ENCODE results near the gene WDR4.
"Not testable (repeated sequence)": the region's sequence is repeated elsewhere in the genome, so short reads cannot be mapped to it uniquely, and the experiment has no call there.

The WDR4 gene

DNA sequence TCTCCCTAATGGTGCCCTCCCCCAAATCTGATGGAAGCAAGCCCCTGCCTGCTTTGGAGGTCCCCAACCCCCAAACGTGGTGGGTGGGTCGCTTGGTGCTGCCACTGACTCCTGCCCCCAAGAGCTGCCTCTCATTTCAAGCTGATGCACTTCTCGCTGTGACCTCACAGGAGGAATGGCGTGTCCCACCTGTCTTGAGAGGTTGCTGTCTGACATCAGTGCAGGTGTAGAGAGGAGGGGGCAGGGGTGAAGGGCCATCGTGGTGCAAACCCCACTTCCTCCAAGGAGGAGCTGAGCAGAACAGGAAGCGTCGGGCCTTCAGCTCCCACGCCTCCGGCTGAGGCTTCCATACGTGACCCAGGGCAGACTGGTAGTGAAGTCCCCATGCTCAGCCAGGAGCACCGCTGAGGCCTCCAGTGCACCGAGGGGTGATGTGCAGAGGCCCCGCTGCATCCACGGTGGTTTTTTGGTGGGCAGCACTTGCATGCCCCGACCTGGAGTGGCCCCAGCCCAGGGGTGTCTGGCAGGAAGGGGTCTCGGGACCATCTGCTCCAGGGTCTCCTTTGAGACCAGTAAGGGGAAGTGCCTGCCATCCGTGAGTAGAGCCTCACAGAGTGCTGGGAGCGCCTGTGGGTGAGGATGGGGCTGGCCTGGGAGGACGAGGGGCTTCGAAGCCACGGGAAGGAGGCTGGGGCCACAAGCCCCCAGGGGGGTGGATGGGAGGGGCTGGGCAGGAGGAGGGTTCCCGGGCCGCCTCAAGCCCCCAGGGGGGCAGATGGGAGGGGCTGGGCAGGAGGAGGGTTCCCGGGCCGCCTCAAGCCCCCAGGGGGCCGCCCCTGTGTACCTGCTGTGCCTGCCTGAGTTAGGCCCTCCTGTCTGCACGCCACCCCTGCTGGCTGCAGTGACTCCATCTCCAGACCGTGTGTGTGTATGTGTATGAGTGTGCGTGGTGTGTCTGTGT, 39.8 kb downstream of the WDR4 start:
- DNase-seq (ENCODE audit: low read depth, low spot score) = no peak

DNA sequence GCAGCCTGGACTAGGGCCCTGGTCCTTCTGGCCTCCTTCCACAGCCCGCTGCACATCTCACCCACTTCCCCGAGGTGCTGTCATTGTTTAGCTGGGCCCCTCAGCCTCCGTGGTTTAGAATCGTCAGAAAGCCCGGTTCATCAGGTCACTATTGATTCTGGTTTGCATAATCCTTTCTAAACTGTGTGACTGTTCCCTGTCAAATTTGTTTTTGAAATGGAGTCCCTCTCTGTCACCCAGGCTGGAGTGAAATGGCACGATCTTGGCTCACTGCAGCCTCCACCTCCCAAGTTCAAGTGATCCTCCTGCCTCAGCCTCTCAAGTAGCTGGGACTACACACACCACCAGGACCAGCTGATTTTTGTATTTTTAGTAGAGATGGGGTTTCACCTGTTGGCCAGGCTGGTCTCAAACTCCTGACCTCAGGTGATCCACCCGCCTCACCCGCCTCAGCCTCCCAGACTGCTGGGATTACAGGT, 41.1 kb downstream of the WDR4 start:
- not testable (repeated sequence) for DNase-seq (ENCODE audit: low read depth, low spot score)

DNA sequence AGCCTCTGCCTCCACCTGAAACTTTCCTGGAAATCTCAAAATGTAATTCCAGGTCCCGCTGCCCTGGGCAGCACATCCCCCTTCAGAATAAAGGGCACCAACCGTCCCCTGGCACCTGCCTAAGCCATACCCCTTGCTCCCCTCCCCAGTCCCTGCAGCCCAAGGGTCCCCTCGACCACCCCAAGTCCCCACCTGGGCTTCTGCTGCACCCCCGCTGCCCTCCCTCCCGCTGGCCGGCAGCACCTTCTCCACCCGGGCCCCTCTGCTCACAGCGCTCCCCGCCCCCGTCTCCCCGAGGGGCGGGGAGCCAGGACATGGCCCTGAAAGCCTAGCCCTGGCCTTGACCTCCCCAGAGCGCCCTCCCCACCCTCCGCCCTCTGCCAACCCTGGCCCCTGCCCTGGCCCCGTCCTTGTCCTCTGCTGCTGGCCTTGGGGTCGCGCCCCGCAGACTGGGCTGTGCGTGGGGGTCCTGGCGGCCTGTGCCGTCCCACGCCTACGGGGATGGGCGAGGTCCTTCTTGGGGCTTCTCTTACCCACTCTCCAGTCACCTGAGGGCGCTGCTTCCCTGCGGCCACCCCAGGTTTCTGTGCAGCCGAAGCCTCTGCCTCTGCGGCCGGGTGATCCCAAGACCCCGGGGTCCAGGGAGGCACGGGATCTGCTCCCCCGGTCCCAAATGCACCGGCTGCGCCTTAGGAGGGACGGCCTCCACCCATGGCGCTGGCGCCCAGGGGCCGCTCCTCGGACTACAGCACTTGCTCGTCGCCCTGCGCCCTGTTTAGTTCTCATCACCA, 41.7 kb downstream of the WDR4 start:
- DNase-seq (ENCODE audit: low read depth, low spot score) = no peak

DNA sequence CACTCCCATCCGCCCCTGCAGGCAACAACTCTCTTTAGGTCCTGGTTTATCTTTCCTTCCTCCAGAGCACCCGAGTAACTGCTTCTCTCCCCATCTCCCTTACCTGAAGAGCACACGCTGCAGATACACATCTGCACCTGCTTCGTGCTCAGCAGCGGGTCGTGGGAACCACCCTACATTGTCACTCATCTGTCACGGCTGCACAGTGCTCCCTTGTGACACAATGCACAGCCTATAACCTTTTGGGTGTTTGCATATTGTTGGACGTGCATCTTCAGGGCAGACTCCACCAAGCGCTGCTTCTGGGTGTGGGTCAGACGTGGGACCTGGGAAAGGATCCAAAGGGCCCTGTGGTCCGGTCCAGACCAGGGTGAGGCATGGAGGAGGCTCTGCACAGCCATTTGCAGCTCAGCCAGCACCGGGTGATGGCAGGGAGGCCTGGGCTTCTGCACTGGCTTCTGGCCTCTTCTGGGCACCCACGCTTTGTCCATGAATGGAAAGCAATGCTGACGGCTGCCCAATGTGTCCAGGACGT, 42.5 kb downstream of the WDR4 start:
- no peak for DNase-seq (ENCODE audit: low read depth, low spot score)

DNA sequence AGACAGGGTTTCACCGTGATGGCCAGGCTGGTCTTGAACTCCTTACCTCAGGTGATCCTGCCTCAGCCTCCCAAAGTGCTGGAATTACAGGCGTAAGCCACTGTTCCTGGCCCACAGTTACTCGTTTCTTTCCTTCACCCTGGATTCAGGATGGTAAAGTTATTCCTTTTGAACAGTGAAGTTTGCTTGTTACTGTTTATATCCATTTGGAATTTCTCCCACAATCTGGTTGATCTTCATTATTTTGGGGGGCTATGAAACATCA, 43.0 kb downstream of the WDR4 start:
- no peak for DNase-seq (ENCODE audit: low read depth, low spot score)

DNA sequence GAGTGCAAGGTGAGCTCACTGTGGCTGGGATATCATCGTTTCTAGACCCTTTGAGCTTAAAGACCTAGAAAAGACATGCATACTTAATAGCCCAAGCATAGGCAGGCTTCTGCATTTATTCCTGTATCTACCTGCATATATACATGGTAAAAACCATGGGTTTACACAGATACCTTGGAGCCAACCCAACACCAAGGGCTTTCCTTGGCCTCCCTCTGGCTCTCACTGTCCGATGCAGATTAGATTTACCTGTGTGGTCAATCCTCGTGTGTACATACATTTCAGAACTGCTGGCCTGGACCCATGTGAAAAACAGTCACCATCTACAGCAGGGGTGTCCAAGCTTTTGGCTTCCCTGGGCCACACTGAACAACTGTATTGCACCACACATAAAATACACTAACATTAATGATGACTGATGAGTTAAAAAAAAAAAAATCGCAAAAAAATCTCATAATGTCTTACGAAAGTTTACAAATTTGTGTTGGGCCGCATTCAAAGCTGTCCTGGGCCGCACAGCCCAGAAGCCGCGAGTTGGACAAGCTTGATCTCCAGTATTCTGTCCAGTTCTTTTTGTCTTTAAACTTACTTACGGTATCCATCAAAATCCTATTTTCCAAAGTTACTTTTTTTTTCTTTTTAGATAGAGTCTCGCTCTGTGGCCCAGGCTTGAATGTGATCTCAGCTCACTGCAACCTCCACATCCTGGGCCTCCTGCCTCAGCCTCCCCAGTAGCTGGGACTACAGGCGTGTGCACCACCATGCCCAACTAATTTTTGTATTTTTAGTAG, 43.5 kb downstream of the WDR4 start:
- DNase-seq (ENCODE audit: low read depth, low spot score) = no peak

DNA sequence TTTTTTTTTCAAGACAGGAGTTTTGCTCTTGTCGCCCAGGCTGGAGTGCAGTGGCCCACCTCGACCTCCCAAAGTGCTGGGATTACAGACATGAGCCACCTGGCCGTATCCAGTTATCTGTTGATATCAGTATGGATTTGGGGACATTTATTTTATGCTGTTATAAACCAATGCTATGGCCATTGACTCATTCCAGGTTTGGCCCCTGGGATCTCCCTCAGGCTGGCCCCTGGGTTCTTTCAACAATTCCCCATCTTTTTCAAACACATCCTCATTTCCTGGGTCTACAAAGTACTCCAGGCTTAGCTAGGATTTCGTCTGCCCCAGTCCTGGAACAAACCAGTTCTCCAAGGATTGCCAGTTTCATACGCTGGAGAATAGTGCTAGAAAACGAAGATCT, 44.1 kb downstream of the WDR4 start:
- no peak for DNase-seq (ENCODE audit: low read depth, low spot score)

DNA sequence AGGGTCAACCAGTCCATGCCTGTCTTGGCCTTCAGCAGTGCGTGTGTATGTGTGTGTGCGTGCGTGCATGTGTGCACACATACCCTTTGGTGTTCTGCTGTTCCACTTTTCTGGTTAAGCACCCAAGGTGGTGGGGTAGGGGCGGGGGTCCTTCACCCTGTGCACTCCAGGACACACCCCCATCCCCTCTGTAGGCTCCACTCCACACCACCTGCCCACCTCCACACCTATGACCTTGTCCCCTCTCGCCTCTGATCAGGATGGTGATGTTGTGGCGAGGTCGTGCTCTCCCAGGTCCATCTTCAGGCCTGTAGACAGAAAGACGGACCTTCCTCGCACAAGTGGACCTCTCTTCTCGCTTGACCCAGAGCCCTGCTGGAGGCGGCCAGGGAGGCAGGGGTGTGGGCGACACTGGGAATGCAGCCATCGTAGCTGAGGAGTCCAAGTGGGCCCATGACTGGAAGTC, 44.6 kb downstream of the WDR4 start:
- DNase-seq (ENCODE audit: low read depth, low spot score) = no peak

DNA sequence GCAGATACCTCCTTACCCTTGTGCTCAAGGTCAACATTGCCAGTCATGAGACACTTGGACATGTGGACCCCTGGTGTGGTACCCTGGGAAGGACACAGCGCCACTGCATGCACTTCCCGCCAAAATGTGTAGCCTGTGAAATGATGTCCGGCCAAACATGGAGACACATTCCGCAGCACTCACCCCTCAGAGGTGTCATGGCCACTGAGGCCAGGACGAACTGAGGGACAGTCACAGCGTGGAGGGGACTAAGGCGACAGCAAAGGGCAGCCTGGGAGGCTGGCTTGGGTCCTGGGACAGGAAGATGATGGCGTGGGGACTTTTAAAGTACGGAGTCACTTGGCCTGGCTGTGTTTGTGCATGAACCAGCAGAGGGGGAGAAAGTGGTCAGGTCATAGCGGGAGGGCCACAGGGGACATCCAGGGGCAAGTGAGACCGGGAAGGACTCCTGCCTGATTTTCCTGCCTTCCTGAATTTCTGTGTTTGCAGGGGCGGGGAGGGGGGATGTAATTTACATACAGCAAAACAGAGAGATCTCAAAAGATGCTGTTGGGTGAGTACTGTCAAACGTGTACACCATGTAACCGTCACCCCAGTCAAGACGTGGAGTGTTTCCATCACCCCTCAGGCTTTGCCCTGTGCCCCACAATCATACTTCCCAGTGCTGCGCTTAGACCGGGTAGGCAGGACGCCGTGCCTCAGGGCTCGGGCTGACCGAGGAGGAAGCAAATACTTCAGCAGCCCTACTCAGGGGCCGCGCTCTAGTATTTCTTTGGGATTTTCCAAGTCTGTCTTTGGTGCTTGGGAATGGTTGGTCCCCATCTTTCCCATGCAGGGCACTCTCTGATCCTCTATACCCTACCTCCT, 45.2 kb downstream of the WDR4 start:
- DNase-seq (ENCODE audit: low read depth, low spot score) = peak; percentile 10

DNA sequence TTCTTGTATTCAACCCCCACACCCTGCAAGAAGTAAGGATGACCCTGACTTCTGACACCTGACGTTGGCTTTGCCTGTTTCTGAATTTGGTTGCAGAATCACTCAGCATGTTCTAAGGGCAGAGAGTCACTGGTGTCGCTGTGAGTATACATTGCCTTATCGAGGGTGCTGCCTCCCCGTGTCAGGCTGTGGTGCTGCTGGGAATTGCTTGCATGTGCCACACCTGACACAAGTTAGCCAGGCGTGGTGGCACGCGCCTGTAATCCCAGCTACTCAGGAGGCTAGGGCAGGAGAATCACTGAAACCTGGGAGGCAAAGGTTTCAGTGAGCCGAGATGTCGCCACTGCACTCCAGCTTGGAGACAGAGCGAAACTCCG, 45.9 kb downstream of the WDR4 start:
- peak; percentile 54 for DNase-seq (ENCODE audit: low read depth, low spot score)

DNA sequence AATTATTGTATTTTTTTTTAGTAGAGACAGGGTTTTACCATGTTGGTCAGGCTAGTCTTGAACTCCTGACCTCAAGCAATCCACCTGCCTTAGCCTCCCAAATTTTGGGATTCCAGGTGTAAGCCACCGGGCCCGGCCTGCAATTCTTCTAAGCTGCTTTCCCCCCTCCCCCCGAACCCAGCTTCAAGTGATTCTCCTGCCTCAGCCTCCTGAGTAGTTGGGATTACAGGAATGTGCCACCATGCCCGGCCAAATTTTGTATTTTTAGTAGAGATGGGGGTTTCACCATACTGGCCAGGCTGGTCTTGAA, 47.1 kb downstream of the WDR4 start:
- DNase-seq (ENCODE audit: low read depth, low spot score) = not testable (repeated sequence)

DNA sequence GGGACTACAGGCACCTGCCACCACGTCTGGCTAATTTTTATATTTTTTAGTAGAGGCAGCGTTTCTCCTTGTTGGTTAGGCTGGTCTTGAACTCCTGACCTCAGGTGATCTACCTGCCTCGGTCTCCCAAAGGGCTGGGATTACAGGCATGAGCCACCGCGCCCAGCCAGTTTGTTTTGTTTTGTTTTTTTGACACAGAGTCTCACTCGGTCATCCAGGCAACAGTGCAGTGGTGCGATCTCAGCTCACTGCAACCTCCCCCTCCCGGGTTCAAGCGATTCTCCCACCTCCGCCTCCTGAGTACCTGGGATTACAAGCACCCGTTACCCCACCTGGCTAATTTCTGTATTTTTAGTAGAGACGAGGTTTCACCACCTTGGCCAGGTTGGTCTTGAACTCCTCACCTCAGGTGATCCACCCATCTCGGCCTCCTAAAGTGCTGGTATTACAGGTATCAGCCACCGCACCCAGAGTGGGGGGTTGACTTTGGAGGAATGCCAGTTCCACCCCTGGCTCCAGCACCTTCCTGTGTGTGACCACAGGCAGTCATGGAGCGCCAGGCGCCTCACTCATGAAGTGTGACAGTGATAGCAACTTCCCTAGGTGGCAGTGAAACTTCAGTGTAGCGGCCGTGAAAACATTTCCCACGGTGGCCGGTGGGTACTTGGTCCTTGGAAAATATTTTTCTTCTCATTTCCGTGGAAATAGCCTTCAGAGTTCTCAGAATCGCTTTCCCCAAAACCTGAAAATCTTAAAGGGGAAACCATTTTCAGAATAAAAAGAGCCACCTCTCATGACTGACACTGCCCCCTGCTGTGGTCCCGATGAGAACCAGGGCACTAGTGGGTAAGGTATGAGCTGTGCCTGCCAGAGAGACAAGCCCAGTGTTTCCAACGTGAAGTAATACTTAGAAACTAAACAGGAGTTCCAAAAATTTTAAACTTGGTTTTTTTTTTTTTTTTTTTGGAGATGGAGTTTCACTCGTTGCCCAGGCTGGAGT, 48.6 kb downstream of the WDR4 start:
- DNase-seq (ENCODE audit: low read depth, low spot score) = peak; percentile 9

DNA sequence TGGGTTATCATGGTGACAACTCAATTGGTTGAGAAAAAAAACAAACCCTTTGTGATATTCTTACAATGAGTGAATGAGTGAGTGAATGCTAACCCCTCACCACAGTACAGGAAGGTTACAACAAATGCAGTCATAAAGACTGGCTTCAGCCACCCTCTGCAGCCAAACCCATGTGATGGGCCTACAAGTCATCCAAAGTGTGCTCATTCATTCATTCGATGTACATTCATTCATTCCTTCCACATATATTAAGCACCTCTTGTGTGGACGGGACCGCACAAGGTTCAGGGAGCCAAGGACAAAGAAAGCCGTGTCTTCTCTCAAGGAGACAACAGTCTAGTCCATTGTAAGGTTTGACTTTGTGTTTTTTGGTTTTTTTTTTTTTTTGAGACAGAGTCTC, 49.4 kb downstream of the WDR4 start:
- DNase-seq (ENCODE audit: low read depth, low spot score) = peak; percentile 1

DNA sequence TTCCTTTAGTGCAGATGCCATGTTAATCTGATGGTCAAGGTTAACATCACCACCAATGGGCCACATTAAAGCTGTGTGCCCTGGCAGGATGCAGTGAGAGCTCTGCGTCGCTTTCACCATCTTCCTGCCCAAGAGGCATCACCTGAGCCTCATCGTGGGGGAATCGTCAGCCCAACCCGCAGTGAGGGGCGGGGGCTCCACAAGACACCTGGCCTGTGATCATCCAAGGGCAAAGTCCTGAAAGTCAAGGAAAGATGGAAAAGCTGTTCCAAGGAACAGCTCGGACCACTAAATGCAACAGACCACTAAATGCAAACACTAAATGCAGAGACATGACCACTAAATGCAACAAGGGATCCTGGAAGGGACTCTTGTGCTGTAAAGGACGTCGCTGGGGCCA, 49.9 kb downstream of the WDR4 start:
- peak; percentile 1 for DNase-seq (ENCODE audit: low read depth, low spot score)

DNA sequence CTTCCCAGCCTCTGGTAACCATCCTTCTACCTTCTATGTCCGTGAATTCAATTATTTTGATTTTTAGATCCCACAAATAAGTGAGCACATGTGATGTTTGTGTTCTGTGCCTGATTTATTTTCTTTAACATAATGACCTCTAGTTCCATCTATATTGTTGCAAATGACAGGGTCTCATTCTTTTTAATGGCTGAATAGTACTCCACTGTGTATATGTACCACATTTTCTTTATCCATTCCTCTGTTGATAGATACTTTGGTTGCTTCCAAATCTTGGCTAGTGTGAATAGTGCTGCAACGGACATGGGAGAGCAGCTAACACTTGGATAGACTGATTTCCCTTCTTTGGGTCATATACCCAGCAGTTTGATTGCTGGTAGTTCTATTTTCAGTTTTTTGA, 51.8 kb downstream of the WDR4 start:
- DNase-seq (ENCODE audit: low read depth, low spot score) = no peak

DNA sequence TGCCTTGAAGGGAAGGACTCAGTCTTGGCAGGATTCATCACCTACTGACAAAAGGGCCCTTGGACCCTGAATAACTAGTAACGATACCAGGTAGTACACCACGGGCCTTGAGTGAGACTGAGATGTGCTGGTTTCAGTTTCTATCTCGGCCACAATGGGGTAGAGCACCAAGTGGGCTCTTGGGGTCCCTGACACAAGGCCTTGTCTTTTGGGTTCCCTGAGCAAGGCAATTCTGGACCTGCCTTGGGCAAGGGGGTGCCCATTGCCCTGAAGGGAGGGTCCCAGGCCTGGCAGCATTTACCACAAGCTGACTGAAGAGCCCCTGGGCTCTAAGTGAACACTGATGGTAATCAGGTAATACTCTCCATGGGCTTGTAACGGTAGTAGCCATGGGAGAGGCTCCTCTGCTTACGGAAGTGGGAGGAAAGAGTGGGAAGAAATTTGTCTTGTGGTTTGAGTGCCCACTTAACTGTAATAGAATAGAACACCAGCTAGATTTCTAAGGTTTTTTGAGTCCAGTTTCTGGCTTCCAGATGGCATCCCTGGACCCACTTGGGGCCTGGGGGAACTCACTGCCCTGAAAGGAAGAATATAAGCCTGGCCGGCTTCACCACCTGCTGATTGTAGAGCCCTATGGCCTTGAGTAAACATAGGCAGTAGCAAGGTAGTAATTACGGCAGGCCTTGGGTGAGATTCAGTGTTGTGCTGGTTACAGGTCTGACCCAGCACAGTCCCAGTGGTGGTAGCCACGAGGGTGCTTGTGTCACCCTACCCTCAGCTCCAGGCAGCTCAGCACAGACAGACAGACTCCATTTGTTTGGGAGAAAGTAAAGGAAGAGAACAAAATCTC, 58.5 kb downstream of the WDR4 start:
- peak; percentile 10 for DNase-seq (ENCODE audit: low read depth, low spot score)

DNA sequence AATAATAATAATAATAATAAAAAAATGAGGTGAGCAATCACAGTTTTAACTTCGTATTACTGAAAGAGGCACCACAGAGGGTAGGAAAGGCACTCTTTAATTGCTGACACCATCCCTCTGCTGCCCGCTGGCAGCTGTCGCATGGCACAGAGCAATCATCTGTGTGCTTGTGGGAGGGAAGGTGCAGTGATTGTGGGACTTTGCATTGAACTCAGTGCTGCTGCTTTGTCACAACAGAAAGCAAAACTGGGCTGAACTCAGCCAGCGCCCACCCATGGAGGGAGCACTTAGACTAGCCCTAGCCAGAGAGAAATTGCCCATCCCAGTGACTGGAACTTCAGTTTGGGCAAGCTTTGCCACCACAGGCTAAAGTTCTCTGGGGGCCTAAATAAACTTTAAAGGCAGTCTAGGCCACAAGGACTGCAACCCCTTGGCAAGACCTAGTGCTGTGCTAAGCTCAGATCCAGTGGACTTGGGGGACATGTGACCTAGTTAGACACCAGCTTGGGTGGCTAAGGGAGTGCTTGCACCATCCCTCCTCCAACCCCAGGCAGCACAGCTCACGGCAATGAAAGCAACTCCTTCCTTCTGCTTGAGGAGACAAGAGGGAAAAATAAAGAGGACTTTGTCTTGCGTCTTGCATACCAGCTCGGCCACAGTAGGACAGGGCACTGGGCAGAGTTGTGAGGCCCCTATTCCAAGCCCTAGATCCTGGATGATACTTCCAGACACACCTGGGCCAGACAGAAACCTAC, 59.3 kb downstream of the WDR4 start:
- no peak for DNase-seq (ENCODE audit: low read depth, low spot score)

DNA sequence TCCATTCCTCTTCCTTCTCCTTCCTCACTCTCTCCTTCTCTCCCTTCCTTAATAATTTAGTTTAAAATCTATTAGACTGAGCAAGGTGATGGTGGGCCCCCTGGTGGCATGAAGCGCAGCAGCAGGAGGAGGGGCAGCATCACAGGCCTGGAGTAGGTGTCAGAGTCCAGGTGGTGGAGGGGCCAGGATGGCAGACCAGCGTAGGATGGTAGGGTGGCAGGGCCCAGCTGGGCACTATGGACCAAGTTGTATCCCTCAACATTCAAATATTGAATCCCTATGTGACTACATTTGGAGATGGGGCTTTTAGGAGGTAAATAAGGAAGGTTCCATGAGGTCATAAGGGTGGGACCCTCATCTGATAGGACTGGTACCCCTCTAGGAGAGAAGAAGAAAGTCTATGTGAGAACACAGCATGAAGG, 61.0 kb downstream of the WDR4 start:
- peak; percentile 59 for DNase-seq (ENCODE audit: low read depth, low spot score)

All from ELF-1 (cell line).